SK-N-SH (cell line): ENCODE data around the gene CACNA2D3. TPM values are rescaled to one million over a fixed set of nuclear protein-coding genes. Genes with fewer than 3 reads are reported as not detected.

Experiments
- CTCF ChIA-PET: fragments of 300-600, 350-600 bp; formaldehyde crosslinking; extraction: SDS; loops from one replicate; lab custom pipeline; 2021; lab: Yijun Ruan, JAX
- POLR2A ChIA-PET: fragments of 350-600 bp; sonication (Branson Sonifier 250); formaldehyde crosslinking; extraction: SDS; loops from one replicate; lab custom pipeline; 2020; ENCODE audit warnings: antibody characterized with exemption, inconsistent platforms; lab: Yijun Ruan, JAX
- DNase-seq: peaks from one replicate; pipeline ENCODE4 v3.0.0; 2012
- H2AFZ ChIP-seq: fragments of 200-600 bp; sonication (generic); 2 replicates; pipeline ENCODE4 v1.8.1; 2016; ENCODE audit warnings: antibody characterized with exemption, mild to moderate bottlenecking, low read depth
- H3F3A ChIP-seq: fragments of 200-600 bp; sonication (generic); replicated peaks from 2 replicates; pipeline ENCODE3; 2016; ENCODE audit warnings: antibody characterized with exemption, mild to moderate bottlenecking; ENCODE audit not compliant: insufficient read depth
- H3K27ac ChIP-seq, 2 experiments: fragments of 200-500 bp in 1 of 2; fragments of 200-600 bp in 1 of 2; sonication (Bioruptor generic) in 1 of 2; sonication (generic), shearing (Covaris generic) in 1 of 2; 2 replicates each; pipeline versions ENCODE4 v1.5.1 to v1.6.1; 2014 to 2016; ENCODE audit warnings: low read depth in 2 of 2, inconsistent platforms in 1 of 2, low read length in 1 of 2, mild to moderate bottlenecking in 1 of 2, mixed read lengths in 1 of 2
- H3K27me3 ChIP-seq: fragments of 200-600 bp; sonication (generic), shearing (Covaris generic); 2 replicates; pipeline ENCODE4 v1.6.1; 2016; ENCODE audit warnings: mixed run types; ENCODE audit not compliant: insufficient read depth
- H3K36me3 ChIP-seq, 2 experiments: fragments of 200-500 bp in 1 of 2; fragments of 200-600 bp in 1 of 2; sonication (Bioruptor generic) in 1 of 2; sonication (generic) in 1 of 2; replicated peaks in 1 of 2; 2 replicates each; pipeline versions ENCODE3 to v1.5.1; 2014 to 2016; ENCODE audit warnings: low read length in 1 of 2, mild to moderate bottlenecking in 1 of 2; ENCODE audit not compliant: insufficient read depth in 2 of 2, control insufficient read depth in 1 of 2
- H3K4me1 ChIP-seq, 2 experiments: fragments of 200-500 bp in 1 of 2; fragments of 200-600 bp in 1 of 2; sonication (Bioruptor generic) in 1 of 2; sonication (generic), shearing (Covaris generic) in 1 of 2; 2 replicates each; pipeline versions ENCODE4 v1.5.1 to v1.6.1; 2014 to 2016; ENCODE audit warnings: low read depth in 1 of 2, low read length in 1 of 2, mixed run types in 1 of 2; ENCODE audit not compliant: insufficient read depth in 2 of 2, control insufficient read depth in 1 of 2
- H3K4me2 ChIP-seq: fragments of 200-600 bp; sonication (generic), shearing (Covaris generic); 2 replicates; pipeline ENCODE4 v1.6.1; 2017; ENCODE audit warnings: mixed run types
- H3K4me3 ChIP-seq, 2 experiments: fragments of 200-500 bp in 1 of 2; fragments of 200-600 bp in 1 of 2; sonication (Bioruptor generic) in 1 of 2; sonication (generic), shearing (Covaris generic) in 1 of 2; 2 replicates each; pipeline versions ENCODE4 v1.5.1 to v1.8.1; 2014 to 2016; ENCODE audit warnings: low read depth in 2 of 2, inconsistent platforms in 1 of 2, low read length in 1 of 2, mild to moderate bottlenecking in 1 of 2, mixed read lengths in 1 of 2, moderate library complexity in 1 of 2
- H3K79me2 ChIP-seq: fragments of 200-600 bp; sonication (generic); 2 replicates; pipeline ENCODE4 v1.8.1; 2017; ENCODE audit warnings: mild to moderate bottlenecking; ENCODE audit not compliant: insufficient read depth
- H3K9ac ChIP-seq: fragments of 200-600 bp; sonication (generic); 2 replicates; pipeline ENCODE4 v1.6.1; 2017; ENCODE audit warnings: mixed run types
- H3K9me2 ChIP-seq: fragments of 200-600 bp; sonication (generic); 2 replicates; pipeline ENCODE4 v1.6.1; 2017; ENCODE audit warnings: mixed run types
- H3K9me3 ChIP-seq: fragments of 200-600 bp; sonication (generic); 2 replicates; pipeline ENCODE4 v1.6.1; 2017; ENCODE audit warnings: mixed run types, mild to moderate bottlenecking, moderate library complexity
- H4K20me1 ChIP-seq: fragments of 200-600 bp; sonication (generic); 2 replicates; pipeline ENCODE4 v1.6.1; 2017; ENCODE audit warnings: mild to moderate bottlenecking, mixed run types; ENCODE audit not compliant: insufficient read depth
- ELF1 ChIP-seq: IDR thresholded peaks from 2 replicates; pipeline ENCODE4 v1.4.0; 2012
- EZH2phosphoT487 ChIP-seq: fragments of 200-600 bp; sonication (generic); IDR thresholded peaks from 2 replicates; pipeline ENCODE4 v1.6.1; 2017; ENCODE audit warnings: low read depth, mixed run types, mild to moderate bottlenecking, antibody characterized with exemption, moderate library complexity, borderline replicate concordance
- FOXM1 ChIP-seq: IDR thresholded peaks from 2 replicates; pipeline ENCODE4 v1.4.0; 2012; ENCODE audit warnings: low read depth, mild to moderate bottlenecking
- GABPA ChIP-seq: IDR thresholded peaks from 2 replicates; pipeline ENCODE4 v1.4.0; 2012; ENCODE audit warnings: low read depth, mild to moderate bottlenecking
- MEF2A ChIP-seq: IDR thresholded peaks from 2 replicates; pipeline ENCODE4 v1.4.0; 2012; ENCODE audit warnings: low read depth, borderline replicate concordance
- NFIC ChIP-seq: IDR thresholded peaks from 2 replicates; pipeline ENCODE4 v1.4.0; 2012; ENCODE audit warnings: borderline replicate concordance
- NRF1 ChIP-seq: IDR thresholded peaks from 2 replicates; pipeline ENCODE4 v1.6.1; 2012; ENCODE audit warnings: low read depth, mild to moderate bottlenecking, low read length
- RAD21 ChIP-seq: IDR thresholded peaks from 2 replicates; pipeline ENCODE4 v1.6.1; 2012; ENCODE audit warnings: mild to moderate bottlenecking, low read length
- RCOR1 ChIP-seq: fragments of 150-350 bp; IDR thresholded peaks from 2 replicates; pipeline ENCODE4 v1.6.1; 2017; ENCODE audit warnings: antibody characterized with exemption, low read length
- RXRA ChIP-seq: IDR thresholded peaks from 2 replicates; pipeline ENCODE4 v1.4.0; 2012; ENCODE audit warnings: low read depth, mild to moderate bottlenecking, borderline replicate concordance
- SMC3 ChIP-seq: IDR thresholded peaks from 2 replicates; pipeline ENCODE4 v1.6.1; 2012; ENCODE audit warnings: low read depth, low read length, improper control_type of control experiment
- TAF1 ChIP-seq: IDR thresholded peaks from 2 replicates; pipeline ENCODE4 v1.6.1; 2012; ENCODE audit warnings: low read depth, mild to moderate bottlenecking, low read length, moderate library complexity, borderline replicate concordance
- YY1 ChIP-seq: IDR thresholded peaks from 2 replicates; pipeline ENCODE4 v1.4.0; 2012; ENCODE audit warnings: low read depth, mild to moderate bottlenecking
- ZBTB33 ChIP-seq: IDR thresholded peaks from 2 replicates; pipeline ENCODE4 v1.4.0; 2012; ENCODE audit warnings: low read depth, borderline replicate concordance
- WGBS: methylation state at CpG from one replicate; pipeline ENCODE4 v1.1.6; 2017; ENCODE audit warnings: low lambda C conversion rate; 5-methylcytosine and 5-hydroxymethylcytosine counted together
- polyA plus RNA-seq, 3 experiments: library from polyadenylated mRNA; depleted of rRNA; stranded (reverse); fragments of >200 nt; gene quantifications; 2 replicates each; pipeline ENCODE4 v1.2.3, GENCODE V29; 2012
- TF ChIP-seq, protein P1 (sequence below): fragments of 150-350 bp; IDR thresholded peaks from 2 replicates; pipeline ENCODE4 v1.6.1; 2017; ENCODE audit warnings: antibody characterized with exemption, low read length, low read depth, borderline replicate concordance
- TF ChIP-seq, protein P2 (sequence below): IDR thresholded peaks from 2 replicates; pipeline ENCODE4 v1.4.0; 2012; ENCODE audit warnings: low read depth, borderline replicate concordance
- TF ChIP-seq, protein P3 (sequence below): fragments of 150-350 bp; IDR thresholded peaks from 2 replicates; pipeline ENCODE4 v1.6.1; 2016; ENCODE audit warnings: mild to moderate bottlenecking, low read depth, low read length
- TF ChIP-seq, protein P4 (sequence below): IDR thresholded peaks from 2 replicates; pipeline ENCODE4; 2012

CACNA2D3 gene
- polyA plus RNA-seq, 1 of the 3 experiments (the other 2 are of a cell fraction): 0.15 TPM

DNA sequence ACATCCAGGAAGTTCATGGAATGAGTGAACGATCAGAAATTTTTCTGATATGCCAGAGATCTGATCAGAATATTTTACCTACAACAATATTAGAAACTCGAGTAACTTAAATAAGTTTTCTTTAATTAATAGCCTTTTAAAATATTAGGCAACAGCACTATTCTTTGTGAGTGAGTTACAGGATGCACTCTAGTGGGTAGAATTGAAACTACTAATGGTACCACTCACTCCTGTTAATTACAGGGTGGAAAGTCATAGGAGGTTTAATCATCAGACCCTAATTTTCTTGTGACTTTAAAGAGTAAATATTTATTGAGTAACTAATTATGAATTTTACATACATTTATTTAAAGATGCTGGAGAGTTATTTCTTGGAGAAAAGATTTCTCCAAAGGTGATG, 217.3 kb downstream of the CACNA2D3 start:
- H3F3A ChIP-seq: no peaks in the 10 kb centered on the region
- no peaks in the 10 kb centered on the region for H3K9me3 ChIP-seq
- H3K4me1 ChIP-seq: no peaks in the 10 kb centered on the region
- ChIA-PET POLR2A (no interaction called here), CTCF (no interaction called here)
- no peaks in the 10 kb centered on the region for H3K79me2 ChIP-seq
- no peak overlapping the region for H3K27ac ChIP-seq
- no peak for TF ChIP-seq NFIC
- TF ChIP-seq ELF1: no peak
- TF ChIP-seq NRF1: no peak
- TF ChIP-seq RXRA: no peak
- TF ChIP-seq, protein P1, sequence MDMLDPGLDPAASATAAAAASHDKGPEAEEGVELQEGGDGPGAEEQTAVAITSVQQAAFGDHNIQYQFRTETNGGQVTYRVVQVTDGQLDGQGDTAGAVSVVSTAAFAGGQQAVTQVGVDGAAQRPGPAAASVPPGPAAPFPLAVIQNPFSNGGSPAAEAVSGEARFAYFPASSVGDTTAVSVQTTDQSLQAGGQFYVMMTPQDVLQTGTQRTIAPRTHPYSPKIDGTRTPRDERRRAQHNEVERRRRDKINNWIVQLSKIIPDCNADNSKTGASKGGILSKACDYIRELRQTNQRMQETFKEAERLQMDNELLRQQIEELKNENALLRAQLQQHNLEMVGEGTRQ: no peak
- no peak for TF ChIP-seq RCOR1
- TF ChIP-seq EZH2phosphoT487: no peak
- TF ChIP-seq, protein P2, sequence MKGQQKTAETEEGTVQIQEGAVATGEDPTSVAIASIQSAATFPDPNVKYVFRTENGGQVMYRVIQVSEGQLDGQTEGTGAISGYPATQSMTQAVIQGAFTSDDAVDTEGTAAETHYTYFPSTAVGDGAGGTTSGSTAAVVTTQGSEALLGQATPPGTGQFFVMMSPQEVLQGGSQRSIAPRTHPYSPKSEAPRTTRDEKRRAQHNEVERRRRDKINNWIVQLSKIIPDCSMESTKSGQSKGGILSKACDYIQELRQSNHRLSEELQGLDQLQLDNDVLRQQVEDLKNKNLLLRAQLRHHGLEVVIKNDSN: no peak
- TF ChIP-seq, protein P3, sequence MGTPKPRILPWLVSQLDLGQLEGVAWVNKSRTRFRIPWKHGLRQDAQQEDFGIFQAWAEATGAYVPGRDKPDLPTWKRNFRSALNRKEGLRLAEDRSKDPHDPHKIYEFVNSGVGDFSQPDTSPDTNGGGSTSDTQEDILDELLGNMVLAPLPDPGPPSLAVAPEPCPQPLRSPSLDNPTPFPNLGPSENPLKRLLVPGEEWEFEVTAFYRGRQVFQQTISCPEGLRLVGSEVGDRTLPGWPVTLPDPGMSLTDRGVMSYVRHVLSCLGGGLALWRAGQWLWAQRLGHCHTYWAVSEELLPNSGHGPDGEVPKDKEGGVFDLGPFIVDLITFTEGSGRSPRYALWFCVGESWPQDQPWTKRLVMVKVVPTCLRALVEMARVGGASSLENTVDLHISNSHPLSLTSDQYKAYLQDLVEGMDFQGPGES: no peak
- no peak for TF ChIP-seq TAF1
- TF ChIP-seq SMC3: no peak
- no peak for TF ChIP-seq RAD21
- TF ChIP-seq MEF2A: no peak
- TF ChIP-seq, protein P4, sequence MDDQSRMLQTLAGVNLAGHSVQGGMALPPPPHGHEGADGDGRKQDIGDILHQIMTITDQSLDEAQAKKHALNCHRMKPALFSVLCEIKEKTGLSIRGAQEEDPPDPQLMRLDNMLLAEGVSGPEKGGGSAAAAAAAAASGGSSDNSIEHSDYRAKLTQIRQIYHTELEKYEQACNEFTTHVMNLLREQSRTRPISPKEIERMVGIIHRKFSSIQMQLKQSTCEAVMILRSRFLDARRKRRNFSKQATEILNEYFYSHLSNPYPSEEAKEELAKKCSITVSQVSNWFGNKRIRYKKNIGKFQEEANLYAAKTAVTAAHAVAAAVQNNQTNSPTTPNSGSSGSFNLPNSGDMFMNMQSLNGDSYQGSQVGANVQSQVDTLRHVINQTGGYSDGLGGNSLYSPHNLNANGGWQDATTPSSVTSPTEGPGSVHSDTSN: no peak
- TF ChIP-seq ZBTB33: no peak
- no peak for TF ChIP-seq YY1
- TF ChIP-seq FOXM1: no peak
- no peak for TF ChIP-seq GABPA
- no peaks in the 10 kb centered on the region for H3K36me3 ChIP-seq
- WGBS: 12% methylated on average over 2 of the region's 2 CpGs
- H3K4me3 ChIP-seq: no peak overlapping the region
- no peak overlapping the region for H3K9ac ChIP-seq
- H4K20me1 ChIP-seq: no peaks in the 10 kb centered on the region
- no peak overlapping the region for H3K4me2 ChIP-seq
- H3K27me3 ChIP-seq: no peaks in the 10 kb centered on the region
- no peaks in the 10 kb centered on the region for H3K9me2 ChIP-seq
- no peak overlapping the region for H2AFZ ChIP-seq
- DNase-seq: no peak
